ENCODE results near the gene EPS8L2. TPM values are rescaled to one million over a fixed set of nuclear protein-coding genes. Genes with fewer than 3 reads are reported as not detected.
A peak's percentile ranks its signal among the peaks of the same experiment; 100 is the strongest.

EPS8L2 gene
- total and polyA plus RNA-seq, 2 of the 13 experiments (the other 11 are each of a cell fraction or from before 2014, with no cell fraction given) = 89.3 to 416 TPM

GRCh38 chr11:704781-705645, 1.0 kb upstream of the EPS8L2 start (continued):
- TF ChIP-seq GMEB1 (CRISPR knock-in tag; IDR thresholded peaks at IDR 0.05; ENCODE audit: borderline replicate concordance) (peak; percentile 46; the same call in 1 of the 2 replicates), THYN1 (CRISPR knock-in tag; IDR thresholded peaks at IDR 0.05; ENCODE audit: borderline replicate concordance, low read depth) (peak; percentile 86; the same call in 1 of the 2 replicates), RBM39 (IDR thresholded peaks at IDR 0.05; ENCODE audit: low read depth, low read length, poor library complexity, severe bottlenecking) (peak; percentile 23), NCOA1 (CRISPR knock-in tag; IDR thresholded peaks at IDR 0.05) (no peak), ZNF687 (CRISPR knock-in tag; IDR thresholded peaks at IDR 0.05) (peak; percentile 96), PBX3 (CRISPR knock-in tag; IDR thresholded peaks at IDR 0.05; ENCODE audit: borderline replicate concordance) (no peak), PRDM15 (CRISPR knock-in tag; IDR thresholded peaks at IDR 0.05) (peak; percentile 91), MED8 (CRISPR knock-in tag; IDR thresholded peaks at IDR 0.05; ENCODE audit: insufficient replicate concordance) (no peak), SIX4 (CRISPR knock-in tag; IDR thresholded peaks at IDR 0.05) (peak; percentile 9), SMAD9 (CRISPR knock-in tag; IDR thresholded peaks at IDR 0.05) (peak; percentile 17; the same call in 1 of the 2 replicates), CEBPG (CRISPR knock-in tag; IDR thresholded peaks at IDR 0.05) (peak; percentile 35; the same call in 1 of the 2 replicates), BCL6 (CRISPR knock-in tag; IDR thresholded peaks at IDR 0.05) (peak; percentile 99), ZXDC (CRISPR knock-in tag; IDR thresholded peaks at IDR 0.05) (no peak)

All from HepG2 (cell line).